Right lobe of liver (tissue), 6 donors: ENCODE measurements around the gene VGLL4. TPM values are rescaled to one million over a fixed set of nuclear protein-coding genes. Genes with fewer than 3 reads are reported as not detected.

Source experiments
- ATAC-seq, 4 donors: fragments of 200-7000 bp; cut with Tn5 transposase; one replicate each; pipeline ENCODE4 v1.9.1; 2020; ENCODE audit warnings: mild to moderate bottlenecking in 4 of 4, moderate library complexity in 4 of 4
- DNase-seq, 3 donors: peaks; one replicate each; pipeline ENCODE4 v3.0.0-alpha.2; 2020
- H3K27ac ChIP-seq, 3 donors: fragments of 200-600 bp; one replicate each; pipeline ENCODE4 v1.8.0; 2022
- H3K27me3 ChIP-seq, 2 donors: fragments of 200-600 bp; one replicate each; pipeline ENCODE4 v1.8.0; 2022
- H3K36me3 ChIP-seq, 4 donors: fragments of 200-600 bp; sonication (generic) in 1 of 4; one replicate each; pipeline versions ENCODE4 v1.5.1 to v1.8.0; 2017 to 2022; ENCODE audit warnings: control low read depth in 1 of 4
- H3K4me1 ChIP-seq, 4 donors: fragments of 200-600 bp; sonication (generic) in 1 of 4; one replicate each; pipeline versions ENCODE4 v1.5.1 to v1.8.0; 2017 to 2022; ENCODE audit warnings: control low read depth in 1 of 4
- H3K4me3 ChIP-seq, 3 donors: fragments of 200-600 bp; one replicate each; pipeline ENCODE4 v1.8.0; 2022
- H3K9me3 ChIP-seq, 4 donors: fragments of 200-600 bp; sonication (generic) in 1 of 4; one replicate each; pipeline versions ENCODE4 v1.5.1 to v1.8.0; 2017 to 2022; ENCODE audit warnings: control low read depth in 1 of 4
- CTCF ChIP-seq, 4 donors: fragments of 200-600 bp in 3 of 4; fragments of 450-650 bp in 1 of 4; IDR thresholded peaks; one replicate each; pipeline versions ENCODE4 v1.5.1 to v1.8.0; 2016 to 2022; ENCODE audit warnings: antibody characterized with exemption in 4 of 4, mild to moderate bottlenecking in 2 of 4
- POLR2A ChIP-seq: fragments of 450-650 bp; IDR thresholded peaks from one replicate; pipeline ENCODE4 v1.6.1; 2017; ENCODE audit warnings: antibody characterized with exemption, mild to moderate bottlenecking
- WGBS: methylation state at CpG from one replicate; pipeline ENCODE4 v1.1.6; 2018; ENCODE audit warnings: low coverage, low lambda C conversion rate; ENCODE audit not compliant: insufficient coverage; ENCODE audit errors: missing lambda C conversion rate; 5-methylcytosine and 5-hydroxymethylcytosine counted together
- intact Hi-C, 2 donors: fragments of 100-400 bp; cut with DNase I; formaldehyde crosslinking; loops; one replicate each; pipeline versions ENCODE4 v1.11.2 to v1.14.1; 2022
- long read RNA-seq: library from polyadenylated mRNA; unstranded; transcript quantifications from one replicate; pipeline ENCODE4 v2.0.0, GENCODE V29; 2019
- total RNA-seq, 6 experiments: library from RNA; depleted of rRNA in 2 of 6; stranded (reverse); fragments of >200 nt in 2 of 6; fragmentation: NEBNext Ultra II Directional in 3 of 6; extraction: Animal tissue kit (Norgen Biotek cat#: 25700) in 3 of 6; gene quantifications; one replicate each; pipeline versions ENCODE4 v1.1.0 to v1.2.4, GENCODE V29; 2016 to 2023
- donor health status: DM: no; HTN: yes; CAD: no.
- donor health status: DM: no; HTN: no; CAD: no.
- donor health status: DM: no; HTN: no; CAD: no.
- donor health status: DM: no; HTN: yes; CAD: no.
- donor health status: DM: no; HTN: yes; CAD: no.

VGLL4 gene, protein sequence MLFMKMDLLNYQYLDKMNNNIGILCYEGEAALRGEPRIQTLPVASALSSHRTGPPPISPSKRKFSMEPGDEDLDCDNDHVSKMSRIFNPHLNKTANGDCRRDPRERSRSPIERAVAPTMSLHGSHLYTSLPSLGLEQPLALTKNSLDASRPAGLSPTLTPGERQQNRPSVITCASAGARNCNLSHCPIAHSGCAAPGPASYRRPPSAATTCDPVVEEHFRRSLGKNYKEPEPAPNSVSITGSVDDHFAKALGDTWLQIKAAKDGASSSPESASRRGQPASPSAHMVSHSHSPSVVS
- 10 to 100 TPM; 10.4 to 22.4 (median 15.2) TPM for total RNA-seq
- long read RNA-seq, partial matches to known transcripts, result 1 of 3 reads
- long read RNA-seq, other reads (novel, unspliced or antisense), result 1 of 3 reads

DNA sequence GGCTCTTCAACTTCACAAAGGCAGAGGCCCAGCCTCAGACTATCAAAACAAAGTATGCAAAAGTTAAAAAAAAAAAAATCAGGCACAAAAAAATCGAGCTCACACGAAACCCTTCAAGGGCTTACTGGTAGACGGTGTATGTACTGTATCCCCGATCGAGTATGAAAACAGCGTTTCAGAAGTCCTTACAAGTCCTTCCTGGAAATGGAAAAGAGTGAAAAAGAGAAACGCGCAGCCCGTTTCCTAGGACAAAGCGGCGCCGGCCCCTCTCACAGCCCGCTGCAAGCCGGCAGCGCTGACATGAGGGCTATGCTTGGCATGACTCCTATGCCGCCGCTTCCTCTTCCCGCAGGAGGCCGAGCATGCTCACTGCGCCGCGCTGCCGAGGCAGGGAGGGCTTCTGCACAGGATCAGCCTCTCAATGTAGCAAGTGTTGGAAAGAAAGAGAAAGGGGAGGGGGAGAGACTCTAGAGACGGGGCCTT, at the start of gene VGLL4:
Gene VGLL4 (minus strand): TSS at position 311 of the 483 bp plus-strand sequence. CDS start 397 bp downstream, outside the sequence.
- Histone ChIP-seq H3K4me1 (no peaks in the 10 kb centered on the region), H3K4me3 (peak within 1 kb of the TSS; percentile 66 to 71 (median 68)), H3K36me3 (no peaks in the 10 kb centered on the region), H3K9me3 (no peaks in the 10 kb centered on the region), H3K27me3 (no peaks in the 10 kb centered on the region), H3K27ac (peak within 1 kb of the TSS; percentile 70 to 96 (median 75))
- WGBS, result under 1% methylated on average over 24 of the region's 24 CpGs
- DNase-seq (peak; percentile 91 to 92 (median 92)), ATAC-seq (peak; percentile 83 to 92 (median 88))
- intact Hi-C loops, result no loop called here
- TF ChIP-seq POLR2A, result peak; percentile 80
- TF ChIP-seq CTCF (IDR thresholded peaks at IDR 0.05), result peak in 2 of 4 donors; percentile 5 to 14

- intact Hi-C loops, result no loop called here
- TF ChIP-seq CTCF (IDR thresholded peaks at IDR 0.05) (no peak), POLR2A (no peak)
- Histone ChIP-seq H3K9me3 (no peaks in the 10 kb centered on the region), H3K27me3 (no peaks in the 10 kb centered on the region), H3K36me3 (no peaks in the 10 kb centered on the region), H3K4me3 (no peak overlapping the region), H3K27ac (no peak overlapping the region), H3K4me1 (no peaks in the 10 kb centered on the region)
- WGBS, result 70% methylated on average over 4 of the region's 5 CpGs
- DNase-seq, result peak in 1 of 3 donors; percentile 8
- no peak for ATAC-seq
Measured at GRCh38 chr3:11692532-11692813, 48.8 kb upstream of the VGLL4 start.

- no peaks in the 10 kb centered on the region for H3K4me1 ChIP-seq
- no peak for DNase-seq
- no peak overlapping the region for H3K27ac ChIP-seq
- H3K27me3 ChIP-seq, result no peaks in the 10 kb centered on the region
- H3K36me3 ChIP-seq, result no peaks in the 10 kb centered on the region
- WGBS, result 100% methylated on average over 2 of the region's 3 CpGs
- H3K4me3 ChIP-seq, result no peak overlapping the region
- ATAC-seq, result no peak
- H3K9me3 ChIP-seq, result no peaks in the 10 kb centered on the region
- no peak for TF ChIP-seq POLR2A
- no peak for TF ChIP-seq CTCF (IDR thresholded peaks at IDR 0.05)
- intact Hi-C loops, result no loop called here
Measured at GRCh38 chr3:11691767-11692531, 48.2 kb upstream of the VGLL4 start.

GRCh38 chr3:11690863-11691766, 47.4 kb upstream of the VGLL4 start:
- WGBS, result 81% methylated on average over 7 of the region's 8 CpGs
- intact Hi-C loops, result no loop called here
- Histone ChIP-seq H3K4me3 (no peak overlapping the region), H3K36me3 (no peaks in the 10 kb centered on the region), H3K27me3 (no peaks in the 10 kb centered on the region), H3K27ac (no peak overlapping the region), H3K4me1 (no peaks in the 10 kb centered on the region), H3K9me3 (no peaks in the 10 kb centered on the region)
- ATAC-seq, result no peak
- TF ChIP-seq CTCF (IDR thresholded peaks at IDR 0.05) (no peak), POLR2A (no peak)
- DNase-seq, result peak in 1 of 3 donors; percentile 5
